Bronchial epithelial cell (primary cell): ENCODE results near the gene BLOC1S3. TPM values are rescaled to one million over a fixed set of nuclear protein-coding genes. Genes with fewer than 3 reads are reported as not detected.
"Not testable (repeated sequence)": the region's sequence is repeated elsewhere in the genome, so short reads cannot be mapped to it uniquely, and the experiment has no call there.

Source experiments
- DNase-seq: peaks from one replicate; pipeline ENCODE4 v3.0.0-alpha.2; 2010; ENCODE audit warnings: low read depth
- FAIRE-seq: peaks from 2 replicates; lab custom pipeline; 2011; peaks lifted over from hg19 to GRCh38; lab: Jason Lieb, UNC
- H3K27me3 ChIP-seq: 2 replicates; pipeline ENCODE4 v1.5.1; 2011; ENCODE audit warnings: low read length; ENCODE audit not compliant: control insufficient read depth, insufficient read depth
- H3K36me3 ChIP-seq: 2 replicates; pipeline ENCODE4 v1.5.1; 2011; ENCODE audit warnings: low read length; ENCODE audit not compliant: control insufficient read depth, insufficient read depth
- H3K4me3 ChIP-seq: 2 replicates; pipeline ENCODE4 v1.5.1; 2011; ENCODE audit warnings: mild to moderate bottlenecking, low read depth, low read length, control low read depth
- total RNA-seq: library from RNA; depleted of rRNA; stranded (reverse); fragments of >200 nt; gene quantifications from 2 replicates; pipeline ENCODE4 v1.2.1, GENCODE V29; 2014
- TF ChIP-seq, protein P1 (sequence below): IDR thresholded peaks from 2 replicates; pipeline ENCODE4 v1.5.1; 2011; ENCODE audit warnings: mild to moderate bottlenecking, moderate library complexity, low read length, control low read depth, inconsistent platforms; ENCODE audit not compliant: insufficient read depth, severe bottlenecking

Gene BLOC1S3
- total RNA-seq, 1 donor from 2014 or later = 5.3 TPM

DNA sequence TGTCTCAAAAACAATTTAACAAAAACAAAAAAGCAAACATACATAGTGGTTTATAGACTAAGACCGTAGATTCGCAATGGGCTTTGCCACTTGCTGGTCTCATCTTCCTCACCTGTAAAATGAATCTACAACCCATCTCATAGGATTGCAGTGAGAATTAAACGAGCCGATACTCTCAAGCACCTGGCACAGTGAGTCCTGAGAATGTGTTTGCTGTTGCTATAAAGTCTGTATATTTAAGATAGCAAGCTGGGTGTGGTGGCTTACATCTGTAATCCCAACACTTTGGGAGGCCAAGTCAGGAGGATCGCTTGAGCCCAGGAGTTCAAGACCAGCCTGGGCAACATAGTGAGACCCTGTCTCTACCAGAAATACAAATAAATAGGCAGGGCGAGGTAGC, 44.1 kb downstream of the BLOC1S3 start:
- Histone ChIP-seq H3K4me3 (no peak overlapping the region), H3K36me3 (no peaks in the 10 kb centered on the region), H3K27me3 (peaks cover 4% of the 10 kb centered on the region)
- FAIRE-seq = no peak
- TF ChIP-seq, protein P1, sequence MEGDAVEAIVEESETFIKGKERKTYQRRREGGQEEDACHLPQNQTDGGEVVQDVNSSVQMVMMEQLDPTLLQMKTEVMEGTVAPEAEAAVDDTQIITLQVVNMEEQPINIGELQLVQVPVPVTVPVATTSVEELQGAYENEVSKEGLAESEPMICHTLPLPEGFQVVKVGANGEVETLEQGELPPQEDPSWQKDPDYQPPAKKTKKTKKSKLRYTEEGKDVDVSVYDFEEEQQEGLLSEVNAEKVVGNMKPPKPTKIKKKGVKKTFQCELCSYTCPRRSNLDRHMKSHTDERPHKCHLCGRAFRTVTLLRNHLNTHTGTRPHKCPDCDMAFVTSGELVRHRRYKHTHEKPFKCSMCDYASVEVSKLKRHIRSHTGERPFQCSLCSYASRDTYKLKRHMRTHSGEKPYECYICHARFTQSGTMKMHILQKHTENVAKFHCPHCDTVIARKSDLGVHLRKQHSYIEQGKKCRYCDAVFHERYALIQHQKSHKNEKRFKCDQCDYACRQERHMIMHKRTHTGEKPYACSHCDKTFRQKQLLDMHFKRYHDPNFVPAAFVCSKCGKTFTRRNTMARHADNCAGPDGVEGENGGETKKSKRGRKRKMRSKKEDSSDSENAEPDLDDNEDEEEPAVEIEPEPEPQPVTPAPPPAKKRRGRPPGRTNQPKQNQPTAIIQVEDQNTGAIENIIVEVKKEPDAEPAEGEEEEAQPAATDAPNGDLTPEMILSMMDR = no peak
- no peak for DNase-seq

DNA sequence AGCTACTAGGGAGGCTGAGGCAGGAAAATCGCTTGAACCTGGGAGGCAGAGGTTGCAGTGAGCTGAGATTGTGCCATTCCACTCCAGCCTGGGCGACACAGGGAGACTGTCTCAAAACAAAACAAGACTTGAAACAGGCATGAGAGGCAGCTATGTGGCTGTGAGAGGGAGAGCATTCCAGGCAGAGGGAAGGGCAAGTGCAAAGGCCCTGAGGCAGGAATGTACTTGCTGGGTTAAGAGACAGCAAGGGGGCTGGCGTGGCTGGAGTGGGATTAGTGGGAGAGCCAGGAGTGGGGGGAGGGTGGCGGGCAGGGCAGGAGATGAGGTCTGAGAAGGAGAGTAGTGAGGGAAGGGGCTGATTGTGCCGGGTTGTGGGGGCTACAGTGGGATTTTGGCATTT, 45.3 kb downstream of the BLOC1S3 start:
- FAIRE-seq = no peak
- DNase-seq = no peak
- no peaks in the 10 kb centered on the region for H3K27me3 ChIP-seq

DNA sequence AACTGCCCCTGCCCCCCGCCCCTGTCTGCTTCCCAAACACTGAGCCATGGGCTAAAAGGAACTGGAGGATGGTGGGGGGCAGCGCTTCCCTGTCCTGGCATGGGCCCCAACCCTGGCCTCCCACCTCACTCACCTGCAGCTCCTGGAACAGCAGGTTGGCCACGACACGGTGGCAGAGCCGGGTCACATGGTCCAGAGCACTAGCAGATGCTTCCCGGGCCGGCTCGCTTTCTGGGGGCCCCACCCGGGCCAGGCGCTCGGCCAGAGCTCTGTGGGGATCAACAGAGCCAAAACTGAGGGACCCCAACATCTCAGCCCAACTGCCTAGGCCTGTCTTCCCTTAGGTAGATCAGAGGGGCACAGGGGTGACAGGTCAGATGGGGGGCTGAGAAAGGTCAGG, 46.1 kb downstream of the BLOC1S3 start:
- no peak for FAIRE-seq
- no peak for DNase-seq
- Histone ChIP-seq H3K36me3 (no peaks in the 10 kb centered on the region), H3K4me3 (no peak overlapping the region), H3K27me3 (no peaks in the 10 kb centered on the region)
- TF ChIP-seq, protein P1 = no peak

More for the DNA sequence above, 45.3 kb downstream of the BLOC1S3 start:
- Histone ChIP-seq H3K4me3 (no peak overlapping the region), H3K36me3 (no peaks in the 10 kb centered on the region)
- TF ChIP-seq, protein P1 = no peak

DNA sequence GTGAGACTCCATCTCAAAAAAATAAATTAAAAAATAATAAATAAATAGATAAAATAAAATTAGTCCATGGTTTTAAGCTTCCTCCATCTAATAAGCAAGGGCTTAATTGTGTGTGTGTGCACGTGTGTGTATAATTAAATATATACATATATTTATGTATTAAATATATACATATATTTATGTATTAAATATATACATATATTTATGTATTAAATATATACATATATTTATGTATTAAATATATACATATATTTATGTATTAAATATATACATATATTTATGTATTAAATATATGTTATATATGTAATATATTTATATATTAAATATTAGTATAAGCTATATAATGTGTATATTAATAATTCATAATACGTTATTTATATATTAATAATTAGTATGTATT, 50.5 kb downstream of the BLOC1S3 start:
- H3K27me3 ChIP-seq, DNase-seq, H3K4me3 ChIP-seq, FAIRE-seq, H3K36me3 ChIP-seq: not testable (repeated sequence)

Other genes with a start within 250 kb of the BLOC1S3 start
- not detected in 2 replicates for gene APOC4, start 236.5 kb upstream of the BLOC1S3 start, total RNA-seq
- gene APOC2, start 232.7 kb upstream of the BLOC1S3 start, total RNA-seq = not detected in 2 replicates
- 17.9 and 24.2 TPM in 2 replicates for gene CLPTM1, start 223.4 kb upstream of the BLOC1S3 start, total RNA-seq
- 2.1 and 3.7 TPM in 2 replicates for gene RELB, start 177.3 kb upstream of the BLOC1S3 start, total RNA-seq
- 12.5 and 19.2 TPM in 2 replicates for gene CLASRP, start 139.7 kb upstream of the BLOC1S3 start, total RNA-seq
- under 0.01 and 0.51 TPM in 2 replicates for gene ZNF296, start 102.3 kb upstream of the BLOC1S3 start, total RNA-seq
- gene GEMIN7, start 99.5 kb upstream of the BLOC1S3 start, total RNA-seq = 21.3 and 23.2 TPM in 2 replicates
- 19.2 and 19.5 TPM in 2 replicates for gene PPP1R37, start 85.6 kb upstream of the BLOC1S3 start, total RNA-seq
- gene NKPD1, start 17.8 kb upstream of the BLOC1S3 start, total RNA-seq = 0.53 and 1.0 TPM in 2 replicates
- gene TRAPPC6A, start 547 bp upstream of the BLOC1S3 start, total RNA-seq = 11.4 and 24.5 TPM in 2 replicates
- gene EXOC3L2, start 66.6 kb downstream of the BLOC1S3 start, total RNA-seq = not detected in 2 replicates
- gene MARK4, start 72.5 kb downstream of the BLOC1S3 start, total RNA-seq = 10.8 and 14.8 TPM in 2 replicates
- under 0.01 TPM in 1 of 2 replicates, not detected in the other for gene CKM, start 144.1 kb downstream of the BLOC1S3 start, total RNA-seq
- gene KLC3, start 162.0 kb downstream of the BLOC1S3 start, total RNA-seq = 83.5 and 99.5 TPM in 2 replicates
- gene ERCC2, start 191.8 kb downstream of the BLOC1S3 start, total RNA-seq = 3.9 and 4.6 TPM in 2 replicates
- gene PPP1R13L, start 226.3 kb downstream of the BLOC1S3 start, total RNA-seq = 16.6 and 31.2 TPM in 2 replicates
- gene POLR1G, start 227.9 kb downstream of the BLOC1S3 start, total RNA-seq = 8.8 and 16.8 TPM in 2 replicates
- gene ERCC1, start 245.1 kb downstream of the BLOC1S3 start, total RNA-seq = 65.0 and 78.5 TPM in 2 replicates